Activated CD4-positive, alpha-beta memory T cell treated with anti-CD3 and anti-CD28 coated beads, Interleukin-2, amount 10 ng/mL, durations not matched to agents 7 days and 5 days (primary cell): ENCODE data around the gene TCF19. TPM values are rescaled to one million over a fixed set of nuclear protein-coding genes. Genes with fewer than 3 reads are reported as not detected.
"Not testable (repeated sequence)": the region's sequence is repeated elsewhere in the genome, so short reads cannot be mapped to it uniquely, and the experiment has no call there.

Experiments used
- CTCF ChIA-PET: fragments of 350-600 bp; sonication (Branson Sonifier 250); formaldehyde crosslinking; loops from one replicate; lab custom pipeline; 2021; ENCODE audit warnings: antibody characterized with exemption, inconsistent platforms; lab: Charles Lee
- POLR2A ChIA-PET: fragments of 350-600 bp; sonication (Branson Sonifier 250); formaldehyde crosslinking; loops from one replicate; lab custom pipeline; 2021; ENCODE audit warnings: antibody characterized with exemption; lab: Charles Lee
- DNase-seq: peaks from one replicate; pipeline ENCODE4 v3.0.0-alpha.2; 2020
- H3K27ac Mint-ChIP-seq: one replicate; pipeline ENCODE4 v1.8.0; 2021; ENCODE audit warnings: mild to moderate bottlenecking, mixed read lengths
- H3K27me3 Mint-ChIP-seq: one replicate; pipeline ENCODE4 v1.8.0; 2021; ENCODE audit warnings: mixed read lengths
- H3K36me3 Mint-ChIP-seq: one replicate; pipeline ENCODE4 v1.8.0; 2021; ENCODE audit warnings: low read depth, mixed read lengths
- H3K4me1 Mint-ChIP-seq: one replicate; pipeline ENCODE4 v1.8.0; 2021; ENCODE audit warnings: mixed read lengths
- H3K4me3 Mint-ChIP-seq: one replicate; pipeline ENCODE4 v1.8.0; 2021; ENCODE audit warnings: mild to moderate bottlenecking, mixed read lengths
- H3K9me3 Mint-ChIP-seq: one replicate; pipeline ENCODE4 v1.8.0; 2021; ENCODE audit warnings: mixed read lengths
- total RNA-seq, 2 experiments: library from RNA; stranded (reverse); gene quantifications; one replicate each; pipeline ENCODE4 v1.2.3, GENCODE V29; 2021

Gene TCF19
- total RNA-seq, 2 experiments from 2014 or later: 78.9 to 80.7 TPM

GRCh38 chr6:31156641-31157040, 1.7 kb upstream of the TCF19 start:
- ChIA-PET POLR2A (interaction anchor here (1.4 to 1.8 kb wide), 2 partner anchors 9 to 47 kb away, joined by 3 to 4 read pairs; no protein-coding TSS in a partner anchor), CTCF (interaction anchor here (1.6 to 4.2 kb wide), 2 partner anchors 19 to 210 kb away, joined by 3 to 19 read pairs; no protein-coding TSS in a partner anchor)
- Mint-ChIP-seq H3K4me3 (peak overlapping the region; percentile 79), H3K27me3 (no peaks in the 10 kb centered on the region), H3K27ac (no peak overlapping the region), H3K36me3 (peaks cover 30% of the 10 kb centered on the region), H3K4me1 (peaks cover 39% of the 10 kb centered on the region), H3K9me3 (no peaks in the 10 kb centered on the region)
- no peak for DNase-seq

DNA sequence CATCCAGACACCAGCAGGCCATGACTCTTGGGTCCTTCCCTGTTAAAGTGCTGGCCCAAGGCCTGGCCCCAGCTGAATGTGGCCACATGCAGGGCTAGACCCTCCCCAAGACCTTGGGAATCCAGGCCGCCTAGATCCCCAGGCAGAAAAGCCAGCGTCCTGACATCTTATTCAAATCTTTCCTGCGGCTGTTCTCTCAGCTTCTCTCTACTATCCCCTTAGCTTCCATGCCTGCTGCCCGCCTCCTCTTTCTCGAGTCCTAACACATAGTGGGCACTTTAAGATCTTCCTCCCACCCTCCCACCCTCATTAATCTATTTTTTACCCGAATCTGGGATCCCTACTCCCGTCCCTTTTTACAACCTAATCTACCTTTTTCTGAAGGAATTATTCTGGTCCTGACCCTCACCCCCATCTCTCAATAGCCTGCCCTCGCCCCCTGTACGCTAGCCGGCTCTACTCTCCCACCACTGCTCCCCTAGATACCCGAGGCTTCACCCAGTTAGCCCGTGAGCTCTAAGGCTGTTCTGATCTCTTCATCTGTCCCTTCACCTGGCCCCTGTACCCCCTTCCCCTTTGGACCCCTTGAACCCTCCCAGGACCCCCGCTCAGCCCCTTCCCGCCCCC, 763 bp upstream of the TCF19 start, which contains the start of gene CCHCR1:
TSS of gene CCHCR1 (minus strand) at position 290 of the 627 bp plus-strand sequence. CDS start at position 88, 202 bp downstream.
- no peak for DNase-seq
- Mint-ChIP-seq H3K4me3 (peak within 1 kb of the TSS; percentile 79), H3K4me1 (peaks cover 46% of the 10 kb centered on the region), H3K36me3 (peaks cover 39% of the 10 kb centered on the region), H3K27me3 (no peaks in the 10 kb centered on the region), H3K9me3 (no peaks in the 10 kb centered on the region), H3K27ac (peak within 1 kb of the TSS; percentile 62)
- ChIA-PET CTCF (interaction anchor here (1.0 to 4.2 kb wide), 4 partner anchors 20 to 209 kb away, joined by 4 to 19 read pairs (median 6); no protein-coding TSS in a partner anchor), POLR2A (interaction anchor here (0.7 to 3.1 kb wide), 12 partner anchors 8 to 495 kb away, joined by 3 to 21 read pairs (median 4); partner anchors contain the start of genes BAG6 and DDX39B)

DNA sequence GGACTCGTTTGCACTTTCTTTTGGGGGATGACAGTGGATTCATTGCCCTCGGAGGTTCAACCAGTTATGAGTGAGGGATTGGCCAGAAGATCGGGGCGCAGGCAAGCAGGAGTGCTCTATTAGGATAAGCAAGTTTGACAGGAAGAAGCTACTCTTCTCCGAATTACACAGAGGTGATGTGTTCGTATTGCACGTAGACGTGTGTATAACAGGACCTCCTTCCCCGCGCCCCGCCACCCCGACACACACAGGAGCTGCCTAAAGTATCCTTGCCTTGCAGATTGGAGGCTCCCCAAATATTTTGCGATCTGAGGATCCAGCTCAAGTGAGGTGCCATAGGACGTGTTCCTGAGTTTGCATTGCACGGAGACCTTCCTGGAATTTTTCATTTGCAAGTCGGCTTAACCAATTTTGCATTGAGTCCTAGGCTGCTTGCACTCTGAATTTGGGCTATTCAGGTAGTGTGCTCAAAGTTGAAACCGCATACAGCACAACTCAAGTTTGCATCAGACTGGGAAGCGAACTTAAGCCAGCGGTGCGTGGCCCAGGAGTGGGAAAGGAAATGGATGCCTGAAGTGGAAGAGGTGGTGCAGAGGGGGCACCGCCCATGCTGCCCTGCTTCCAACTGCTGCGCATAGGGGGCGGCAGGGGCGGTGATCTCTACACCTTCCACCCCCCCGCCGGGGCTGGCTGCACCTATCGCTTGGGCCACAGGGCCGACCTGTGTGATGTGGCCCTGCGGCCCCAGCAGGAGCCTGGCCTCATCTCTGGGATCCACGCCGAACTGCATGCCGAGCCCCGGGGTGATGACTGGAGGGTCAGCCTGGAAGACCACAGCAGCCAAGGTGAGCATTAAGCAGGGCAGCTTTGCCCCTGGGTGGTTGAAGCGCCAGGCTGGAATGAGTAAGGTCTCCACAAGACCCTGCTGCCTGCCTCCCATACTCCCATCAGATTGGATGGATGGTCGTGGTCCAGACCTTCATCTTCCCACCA, 770 bp downstream of the TCF19 start:
- peak overlapping the region; percentile 79 for H3K4me3 Mint-ChIP-seq
- DNase-seq: peak; percentile 42
- peak overlapping the region; percentile 62 for H3K27ac Mint-ChIP-seq
- peaks cover 56% of the 10 kb centered on the region for H3K4me1 Mint-ChIP-seq
- H3K27me3 Mint-ChIP-seq: no peaks in the 10 kb centered on the region
- CTCF ChIA-PET: interaction anchor here (0.7 to 4.2 kb wide), 5 partner anchors 34 to 382 kb away, joined by 3 to 19 read pairs (median 4); partner anchors contain the start of gene DDX39B
- no peaks in the 10 kb centered on the region for H3K9me3 Mint-ChIP-seq
- H3K36me3 Mint-ChIP-seq: peaks cover 52% of the 10 kb centered on the region
- POLR2A ChIA-PET: interaction anchor here (0.9 to 3.1 kb wide), 18 partner anchors 11 to 493 kb away, joined by 3 to 21 read pairs (median 4); partner anchors contain the start of genes BAG6, DDX39B and HLA-B

GRCh38 chr6:31161216-31162126, 3.1 kb downstream of the TCF19 start:
- H3K9me3 Mint-ChIP-seq: no peaks in the 10 kb centered on the region
- DNase-seq: no peak
- CTCF ChIA-PET: interaction anchor here (0.7 kb wide), 1 partner anchor 454 kb away, joined by 4 read pairs; no protein-coding TSS in a partner anchor
- peaks cover 45% of the 10 kb centered on the region for H3K36me3 Mint-ChIP-seq
- POLR2A ChIA-PET: interaction anchor here (1.4 to 1.5 kb wide), 2 partner anchors 238 to 413 kb away, joined by 3 to 4 read pairs; no protein-coding TSS in a partner anchor
- H3K27me3 Mint-ChIP-seq: no peaks in the 10 kb centered on the region
- H3K27ac Mint-ChIP-seq: no peak overlapping the region
- H3K4me3 Mint-ChIP-seq: peak overlapping the region; percentile 26
- H3K4me1 Mint-ChIP-seq: peaks cover 53% of the 10 kb centered on the region

DNA sequence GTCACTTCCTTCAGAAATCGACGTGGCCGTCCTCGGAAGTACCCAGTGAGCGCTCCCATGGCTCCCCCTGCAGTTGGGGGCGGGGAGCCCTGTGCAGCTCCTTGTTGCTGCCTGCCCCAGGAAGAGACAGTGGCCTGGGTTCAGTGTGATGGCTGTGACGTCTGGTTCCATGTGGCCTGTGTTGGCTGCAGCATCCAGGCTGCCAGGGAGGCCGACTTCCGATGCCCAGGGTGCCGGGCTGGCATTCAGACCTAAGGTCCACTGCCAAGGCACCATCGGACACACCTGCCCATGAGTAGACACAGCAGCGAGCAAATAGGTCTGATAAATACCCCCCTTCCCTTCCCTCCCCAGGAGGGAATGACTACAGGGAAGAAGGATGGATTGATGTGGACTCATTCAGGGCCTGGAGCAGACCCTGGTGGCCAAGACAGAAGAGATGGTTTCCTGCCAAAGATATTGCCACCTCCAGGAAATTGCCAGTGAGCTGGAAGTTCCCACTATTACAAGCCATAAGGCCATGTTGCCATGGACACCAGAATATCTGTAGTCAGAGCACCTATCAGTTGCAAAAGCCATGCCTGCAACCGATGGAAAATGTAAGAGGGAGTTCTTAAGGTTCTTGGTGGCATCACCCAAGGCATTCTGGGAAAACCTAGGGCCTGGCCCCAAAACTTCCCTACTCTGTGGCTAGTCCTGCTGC, 4.2 kb downstream of the TCF19 start:
- POLR2A ChIA-PET: interaction anchor here (1.2 to 1.4 kb wide), 2 partner anchors 36 to 237 kb away, joined by 3 read pairs; no protein-coding TSS in a partner anchor
- H3K4me3 Mint-ChIP-seq: no peak overlapping the region
- CTCF ChIA-PET: interaction anchor here (0.9 kb wide), 1 partner anchor 205 kb away, joined by 3 read pairs; no protein-coding TSS in a partner anchor
- H3K27ac Mint-ChIP-seq: no peak overlapping the region
- peaks cover 45% of the 10 kb centered on the region for H3K36me3 Mint-ChIP-seq
- no peak for DNase-seq
- H3K27me3 Mint-ChIP-seq: no peaks in the 10 kb centered on the region
- no peaks in the 10 kb centered on the region for H3K9me3 Mint-ChIP-seq
- H3K4me1 Mint-ChIP-seq: peaks cover 43% of the 10 kb centered on the region

GRCh38 chr6:31163922-31164321, 5.5 kb downstream of the TCF19 start:
- Mint-ChIP-seq H3K9me3 (no peaks in the 10 kb centered on the region), H3K4me1 (peaks cover 41% of the 10 kb centered on the region), H3K27me3 (no peaks in the 10 kb centered on the region), H3K27ac (no peak overlapping the region), H3K36me3 (peaks cover 41% of the 10 kb centered on the region), H3K4me3 (no peak overlapping the region)
- ChIA-PET CTCF (no interaction called here), POLR2A (interaction anchor here (1.2 kb wide), 1 partner anchor 35 kb away, joined by 3 read pairs; no protein-coding TSS in a partner anchor)
- DNase-seq: no peak

DNA sequence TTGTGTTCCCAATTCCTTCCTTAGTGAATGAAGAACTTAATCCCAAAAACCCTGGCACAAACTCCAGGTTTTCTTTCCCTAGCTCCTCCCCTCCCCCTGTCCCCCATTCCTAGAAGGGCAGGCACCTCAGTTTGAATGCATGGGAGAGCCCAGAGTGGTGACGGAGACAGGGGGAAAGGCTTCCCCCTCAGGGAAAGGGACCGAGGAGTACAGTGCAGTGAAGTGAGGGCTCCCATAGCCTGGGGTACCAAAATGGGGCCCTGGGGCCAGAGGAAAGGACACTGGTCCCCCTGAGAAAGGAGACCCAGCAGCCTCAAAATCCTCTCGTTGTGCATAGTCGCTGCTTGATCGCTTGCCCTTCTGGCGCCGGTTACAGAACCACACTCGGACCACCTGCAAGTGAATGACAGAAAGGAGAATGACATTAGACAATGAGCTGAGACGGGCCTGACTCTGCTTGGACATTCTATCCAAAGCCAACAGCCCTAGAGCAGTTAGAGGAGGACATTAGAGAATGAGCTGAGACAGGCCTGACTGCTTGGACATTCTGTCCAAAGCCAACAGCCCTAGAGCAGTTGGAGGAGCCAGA, 6.2 kb downstream of the TCF19 start:
- not testable (repeated sequence) for H3K9me3 Mint-ChIP-seq, H3K27me3 Mint-ChIP-seq, DNase-seq, H3K4me3 Mint-ChIP-seq, H3K27ac Mint-ChIP-seq
- Mint-ChIP-seq H3K4me1 (peaks cover 38% of the 10 kb centered on the region), H3K36me3 (peaks cover 35% of the 10 kb centered on the region)
- ChIA-PET CTCF (interaction anchor here (0.6 to 1.4 kb wide), 2 partner anchors 32 to 540 kb away, joined by 3 read pairs; no protein-coding TSS in a partner anchor), POLR2A (interaction anchor here (0.6 to 1.1 kb wide), 2 partner anchors 16 to 39 kb away, joined by 3 read pairs; no protein-coding TSS in a partner anchor)

DNA sequence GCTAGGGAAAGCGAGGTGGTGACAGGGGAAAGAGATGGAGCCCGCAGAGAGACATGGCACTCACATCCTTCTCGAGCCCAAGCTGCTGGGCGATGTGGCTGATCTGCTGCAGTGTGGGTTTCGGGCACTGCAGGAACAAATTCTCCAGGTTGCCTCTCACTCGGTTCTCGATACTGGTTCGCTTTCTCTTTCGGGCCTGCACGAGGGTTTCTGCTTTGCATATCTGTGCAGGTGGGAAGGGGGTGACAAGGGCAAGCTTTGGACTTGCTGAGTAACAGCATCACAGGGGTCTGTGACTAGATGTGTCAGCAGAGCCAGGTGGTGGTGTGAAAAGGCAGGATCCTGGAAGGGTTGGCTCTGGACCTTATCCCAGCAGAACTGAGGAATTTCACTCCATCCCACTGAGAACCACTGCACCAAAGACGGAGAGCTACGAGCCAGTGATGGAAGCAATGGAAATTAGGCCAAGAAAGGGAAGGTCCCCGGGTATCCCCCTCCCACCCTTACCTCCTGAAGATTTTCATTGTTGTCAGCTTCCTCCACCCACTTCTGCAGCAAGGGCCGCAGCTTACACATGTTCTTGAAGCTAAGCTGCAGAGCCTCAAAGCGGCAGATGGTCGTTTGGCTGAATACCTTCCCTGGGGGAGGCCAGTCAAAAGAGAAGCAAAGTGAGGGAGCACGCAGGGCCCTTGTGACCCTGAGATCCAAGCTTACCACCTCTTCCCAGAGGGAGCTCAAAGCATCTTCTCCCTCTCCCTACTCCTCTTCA, 6.9 kb downstream of the TCF19 start:
- H3K36me3 Mint-ChIP-seq: peaks cover 29% of the 10 kb centered on the region
- peaks cover 32% of the 10 kb centered on the region for H3K4me1 Mint-ChIP-seq
- H3K27ac Mint-ChIP-seq, H3K27me3 Mint-ChIP-seq, H3K4me3 Mint-ChIP-seq, DNase-seq, H3K9me3 Mint-ChIP-seq: not testable (repeated sequence)
- POLR2A ChIA-PET: interaction anchor here (1.1 kb wide), 2 partner anchors 8 to 38 kb away, joined by 3 read pairs; partner anchors contain the start of gene CCHCR1
- CTCF ChIA-PET: interaction anchor here (0.6 to 1.6 kb wide), 3 partner anchors 27 to 540 kb away, joined by 3 to 5 read pairs (median 3); no protein-coding TSS in a partner anchor

DNA sequence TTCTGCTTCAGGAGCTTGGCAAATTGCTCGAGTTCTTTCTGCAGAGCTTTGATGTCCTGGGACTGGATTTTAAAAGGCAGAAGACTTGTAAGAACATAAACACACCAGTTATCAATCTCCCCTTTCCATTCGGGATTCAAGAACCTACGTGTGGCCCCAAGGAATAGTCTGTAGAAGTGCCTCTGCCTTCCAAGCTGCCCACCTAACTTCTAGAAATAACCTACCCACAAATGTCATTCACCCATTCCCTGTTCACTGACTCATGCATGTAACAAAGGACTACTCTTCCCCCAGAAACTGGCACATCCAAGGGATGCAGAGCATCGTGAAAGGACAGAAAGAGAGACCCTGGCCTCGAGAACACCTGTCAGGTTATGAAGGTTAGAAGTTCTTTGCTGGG, 7.6 kb downstream of the TCF19 start:
- POLR2A ChIA-PET: interaction anchor here (1.1 kb wide), 1 partner anchor 9 kb away, joined by 3 read pairs; the partner anchor contains the start of gene CCHCR1
- Mint-ChIP-seq H3K27me3 (no peaks in the 10 kb centered on the region), H3K27ac (no peak overlapping the region)

DNA sequence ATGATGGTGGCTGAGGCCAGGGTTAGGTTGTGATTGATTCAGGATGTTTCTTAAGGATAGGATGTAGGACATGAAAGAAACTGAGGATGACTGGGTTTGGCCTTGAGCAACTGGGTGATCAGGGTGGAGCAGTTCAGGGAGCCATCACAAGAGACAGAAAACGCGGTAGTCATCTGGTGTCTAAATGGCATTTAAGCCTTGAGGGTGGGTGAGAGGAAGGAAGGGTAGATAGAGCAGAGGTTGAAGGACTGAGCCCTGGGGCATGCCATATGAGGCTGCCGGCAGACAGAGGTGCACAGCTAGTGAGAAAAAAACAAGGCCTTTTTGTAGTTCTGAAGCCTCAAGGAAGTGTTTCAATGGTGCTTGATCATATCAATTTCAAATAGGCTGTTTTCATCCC, 10.2 kb downstream of the TCF19 start:
- ChIA-PET CTCF (no interaction called here), POLR2A (interaction anchor here (1.7 kb wide), 1 partner anchor 198 kb away, joined by 5 read pairs; no protein-coding TSS in a partner anchor)
- no peak for DNase-seq
- H3K27ac Mint-ChIP-seq: no peak overlapping the region
- H3K27me3 Mint-ChIP-seq: no peaks in the 10 kb centered on the region
- H3K4me3 Mint-ChIP-seq: no peak overlapping the region
- peaks cover 4% of the 10 kb centered on the region for H3K4me1 Mint-ChIP-seq
- H3K36me3 Mint-ChIP-seq: peaks cover 6% of the 10 kb centered on the region
- no peaks in the 10 kb centered on the region for H3K9me3 Mint-ChIP-seq

More for the DNA sequence above, 7.6 kb downstream of the TCF19 start:
- peaks cover 29% of the 10 kb centered on the region for H3K36me3 Mint-ChIP-seq
- H3K4me1 Mint-ChIP-seq: peaks cover 27% of the 10 kb centered on the region
- no peak overlapping the region for H3K4me3 Mint-ChIP-seq
- H3K9me3 Mint-ChIP-seq: no peaks in the 10 kb centered on the region
- DNase-seq: no peak
- CTCF ChIA-PET: interaction anchor here (1.6 kb wide), 1 partner anchor 26 kb away, joined by 5 read pairs; no protein-coding TSS in a partner anchor
